Mucosa of gallbladder (tissue), 1 donor: ENCODE data around the gene NDUFA8. TPM values are rescaled to one million over a fixed set of nuclear protein-coding genes. Genes with fewer than 3 reads are reported as not detected.

Experiments
- DNase-seq: peaks from one replicate; pipeline ENCODE4 v3.0.0-alpha.2; 2020; ENCODE audit warnings: low spot score
- total RNA-seq: library from RNA; stranded (reverse); gene quantifications from one replicate; pipeline ENCODE4 v1.2.1, GENCODE V29; 2021
- donor health status: DM: no; HTN: no; CAD: no.

Gene NDUFA8
- total RNA-seq, 1 donor from 2014 or later: 68.0 TPM

- DNase-seq: no peak
Measured at GRCh38 chr9:122184551-122184950, 25.0 kb upstream of the NDUFA8 start.

- no peak for DNase-seq
Measured at GRCh38 chr9:122183501-122183900, 23.9 kb upstream of the NDUFA8 start.

- no peak for DNase-seq
Measured at GRCh38 chr9:122180633-122181032, 21.1 kb upstream of the NDUFA8 start.

GRCh38 chr9:122179690-122180074 lies 20.1 kb upstream of the NDUFA8 start:
- no peak for DNase-seq

- DNase-seq: no peak
Measured at GRCh38 chr9:122179054-122179689, 19.6 kb upstream of the NDUFA8 start.

- DNase-seq: no peak
Measured at GRCh38 chr9:122176916-122177315, 17.3 kb upstream of the NDUFA8 start.

GRCh38 chr9:122173670-122174069 lies 14.1 kb upstream of the NDUFA8 start:
- no peak for DNase-seq

GRCh38 chr9:122172131-122172530 lies 12.6 kb upstream of the NDUFA8 start:
- DNase-seq: no peak

GRCh38 chr9:122168356-122168755 lies 8.8 kb upstream of the NDUFA8 start:
- DNase-seq: no peak

- DNase-seq: peak; percentile 28
Measured at GRCh38 chr9:122164286-122164685, 4.7 kb upstream of the NDUFA8 start.

GRCh38 chr9:122162415-122162814 lies 2.8 kb upstream of the NDUFA8 start:
- DNase-seq: no peak

GRCh38 chr9:122159925-122160246 lies 307 bp upstream of the NDUFA8 start:
- DNase-seq: no peak

- DNase-seq: no peak
Measured at GRCh38 chr9:122158202-122158601, 1.4 kb downstream of the NDUFA8 start.

- no peak for DNase-seq
Measured at GRCh38 chr9:122155796-122156195, 3.8 kb downstream of the NDUFA8 start.

GRCh38 chr9:122151267-122151828 lies 8.2 kb downstream of the NDUFA8 start:
- no peak for DNase-seq

GRCh38 chr9:122145592-122145863 lies 14.1 kb downstream of the NDUFA8 start:
- DNase-seq: no peak

- DNase-seq: no peak
Measured at GRCh38 chr9:122144836-122145591, 14.6 kb downstream of the NDUFA8 start.

- no peak for DNase-seq
Measured at GRCh38 chr9:122143876-122144405, 15.6 kb downstream of the NDUFA8 start.

- no peak for DNase-seq
Measured at GRCh38 chr9:122143296-122143695, 16.3 kb downstream of the NDUFA8 start.

GRCh38 chr9:122141671-122142070 lies 17.9 kb downstream of the NDUFA8 start:
- no peak for DNase-seq

- DNase-seq: no peak
Measured at GRCh38 chr9:122140368-122141193, 19.0 kb downstream of the NDUFA8 start.

GRCh38 chr9:122138560-122139268 lies 20.9 kb downstream of the NDUFA8 start:
- no peak for DNase-seq
